Muscle layer of duodenum (tissue), 2 donors: ENCODE results near the gene LMBR1.
"Not testable (repeated sequence)": the region's sequence is repeated elsewhere in the genome, so short reads cannot be mapped to it uniquely, and the experiment has no call there.

Experiments used
- H3K27ac ChIP-seq: one replicate; pipeline ENCODE4 v1.7.0; 2013; ENCODE audit warnings: mild to moderate bottlenecking, low read length
- H3K27me3 ChIP-seq: one replicate; pipeline ENCODE4 v1.7.0; 2013; ENCODE audit warnings: low read depth, mild to moderate bottlenecking, control low read depth, low read length
- H3K36me3 ChIP-seq, 2 donors: one replicate each; pipeline ENCODE4 v1.7.0; 2013; ENCODE audit warnings: low read length in 2 of 2, control low read depth in 1 of 2, mild to moderate bottlenecking in 1 of 2; ENCODE audit not compliant: insufficient read depth in 2 of 2, control insufficient read depth in 1 of 2
- H3K4me1 ChIP-seq, 2 donors: one replicate each; pipeline ENCODE4 v1.7.0; 2013; ENCODE audit warnings: low read length in 2 of 2, mild to moderate bottlenecking in 2 of 2, control low read depth in 1 of 2, moderate library complexity in 1 of 2; ENCODE audit not compliant: insufficient read depth in 2 of 2, control insufficient read depth in 1 of 2
- H3K4me3 ChIP-seq, 2 donors: one replicate each; pipeline ENCODE4 v1.7.0; 2013; ENCODE audit warnings: low read length in 2 of 2, low read depth in 1 of 2, mild to moderate bottlenecking in 1 of 2
- H3K9me3 ChIP-seq, 2 donors: one replicate each; pipeline ENCODE4 v1.7.0; 2013; ENCODE audit warnings: low read length in 2 of 2, control low read depth in 1 of 2, mild to moderate bottlenecking in 1 of 2; ENCODE audit not compliant: control insufficient read depth in 1 of 2
- donor health status: healthy.

The LMBR1 gene

GRCh38 chr7:156843582-156843981 is 49.4 kb downstream of the LMBR1 start:
- not testable (repeated sequence) for H3K9me3 ChIP-seq, H3K27ac ChIP-seq, H3K4me1 ChIP-seq, H3K4me3 ChIP-seq, H3K36me3 ChIP-seq, H3K27me3 ChIP-seq

GRCh38 chr7:156843157-156843556 is 49.8 kb downstream of the LMBR1 start:
- no peaks in the 10 kb centered on the region for H3K4me1 ChIP-seq

GRCh38 chr7:156842740-156843140 is 50.2 kb downstream of the LMBR1 start:
- Histone ChIP-seq H3K4me1 (no peaks in the 10 kb centered on the region), H3K27ac (no peak overlapping the region), H3K27me3 (no peaks in the 10 kb centered on the region), H3K36me3 (no peaks in the 10 kb centered on the region), H3K9me3 (no peaks in the 10 kb centered on the region), H3K4me3 (no peak overlapping the region)

More at GRCh38 chr7:156843157-156843556, 49.8 kb downstream of the LMBR1 start:
- Histone ChIP-seq H3K36me3 (no peaks in the 10 kb centered on the region), H3K9me3 (no peaks in the 10 kb centered on the region), H3K27ac (no peak overlapping the region), H3K27me3 (no peaks in the 10 kb centered on the region), H3K4me3 (no peak overlapping the region)

- Histone ChIP-seq H3K36me3 (no peaks in the 10 kb centered on the region), H3K4me1 (no peaks in the 10 kb centered on the region), H3K4me3 (no peak overlapping the region), H3K27ac (no peak overlapping the region), H3K27me3 (no peaks in the 10 kb centered on the region), H3K9me3 (no peaks in the 10 kb centered on the region)
Measured at GRCh38 chr7:156842317-156842716, 50.7 kb downstream of the LMBR1 start.

- Histone ChIP-seq H3K9me3 (no peaks in the 10 kb centered on the region), H3K4me1 (no peaks in the 10 kb centered on the region), H3K36me3 (no peaks in the 10 kb centered on the region), H3K27me3 (no peaks in the 10 kb centered on the region), H3K4me3 (no peak overlapping the region), H3K27ac (no peak overlapping the region)
Measured at GRCh38 chr7:156841497-156841896, 51.5 kb downstream of the LMBR1 start.

GRCh38 chr7:156840134-156840533 is 52.8 kb downstream of the LMBR1 start:
- Histone ChIP-seq H3K36me3 (no peaks in the 10 kb centered on the region), H3K27ac (no peak overlapping the region), H3K27me3 (no peaks in the 10 kb centered on the region)

GRCh38 chr7:156836443-156836842 is 56.5 kb downstream of the LMBR1 start:
- Histone ChIP-seq H3K27me3 (no peaks in the 10 kb centered on the region), H3K36me3 (peaks cover 0 to 2% of the 10 kb centered on the region in 2 donors), H3K4me3 (no peak overlapping the region), H3K27ac (no peak overlapping the region), H3K4me1 (no peaks in the 10 kb centered on the region), H3K9me3 (no peaks in the 10 kb centered on the region)

More at GRCh38 chr7:156840134-156840533, 52.8 kb downstream of the LMBR1 start:
- H3K9me3 ChIP-seq: no peaks in the 10 kb centered on the region
- no peak overlapping the region for H3K4me3 ChIP-seq
- H3K4me1 ChIP-seq: no peaks in the 10 kb centered on the region

- peaks cover 0 to 4% of the 10 kb centered on the region in 2 donors for H3K36me3 ChIP-seq
- H3K27me3 ChIP-seq: no peaks in the 10 kb centered on the region
- H3K9me3 ChIP-seq: no peaks in the 10 kb centered on the region
- no peak overlapping the region for H3K4me3 ChIP-seq
- H3K4me1 ChIP-seq: no peaks in the 10 kb centered on the region
- H3K27ac ChIP-seq: no peak overlapping the region
Measured at GRCh38 chr7:156834462-156834861, 58.5 kb downstream of the LMBR1 start.

GRCh38 chr7:156833312-156833711 is 59.7 kb downstream of the LMBR1 start:
- H3K27me3 ChIP-seq: no peaks in the 10 kb centered on the region
- no peak overlapping the region for H3K4me3 ChIP-seq
- no peaks in the 10 kb centered on the region for H3K4me1 ChIP-seq
- H3K9me3 ChIP-seq: no peaks in the 10 kb centered on the region
- peaks cover 0 to 4% of the 10 kb centered on the region in 2 donors for H3K36me3 ChIP-seq
- no peak overlapping the region for H3K27ac ChIP-seq

- H3K27me3 ChIP-seq: no peaks in the 10 kb centered on the region
- no peak overlapping the region for H3K27ac ChIP-seq
- H3K36me3 ChIP-seq: peaks cover 0 to 4% of the 10 kb centered on the region in 2 donors
- H3K4me3 ChIP-seq: no peak overlapping the region
- H3K9me3 ChIP-seq: no peaks in the 10 kb centered on the region
- no peaks in the 10 kb centered on the region for H3K4me1 ChIP-seq
Measured at GRCh38 chr7:156832195-156832877, 60.6 kb downstream of the LMBR1 start.

GRCh38 chr7:156829669-156830336 is 63.2 kb downstream of the LMBR1 start:
- H3K36me3 ChIP-seq: peaks cover 0 to 4% of the 10 kb centered on the region in 2 donors
- no peak overlapping the region for H3K4me3 ChIP-seq
- H3K9me3 ChIP-seq: no peaks in the 10 kb centered on the region
- no peaks in the 10 kb centered on the region for H3K4me1 ChIP-seq
- H3K27me3 ChIP-seq: no peaks in the 10 kb centered on the region
- no peak overlapping the region for H3K27ac ChIP-seq
